Measurements from ENCODE around the gene FBXW5. TPM values are rescaled to one million over a fixed set of nuclear protein-coding genes. Genes with fewer than 3 reads are reported as not detected.

FBXW5 gene
- total RNA-seq, 1 experiment from 2014 or later = 70.5 TPM

DNA sequence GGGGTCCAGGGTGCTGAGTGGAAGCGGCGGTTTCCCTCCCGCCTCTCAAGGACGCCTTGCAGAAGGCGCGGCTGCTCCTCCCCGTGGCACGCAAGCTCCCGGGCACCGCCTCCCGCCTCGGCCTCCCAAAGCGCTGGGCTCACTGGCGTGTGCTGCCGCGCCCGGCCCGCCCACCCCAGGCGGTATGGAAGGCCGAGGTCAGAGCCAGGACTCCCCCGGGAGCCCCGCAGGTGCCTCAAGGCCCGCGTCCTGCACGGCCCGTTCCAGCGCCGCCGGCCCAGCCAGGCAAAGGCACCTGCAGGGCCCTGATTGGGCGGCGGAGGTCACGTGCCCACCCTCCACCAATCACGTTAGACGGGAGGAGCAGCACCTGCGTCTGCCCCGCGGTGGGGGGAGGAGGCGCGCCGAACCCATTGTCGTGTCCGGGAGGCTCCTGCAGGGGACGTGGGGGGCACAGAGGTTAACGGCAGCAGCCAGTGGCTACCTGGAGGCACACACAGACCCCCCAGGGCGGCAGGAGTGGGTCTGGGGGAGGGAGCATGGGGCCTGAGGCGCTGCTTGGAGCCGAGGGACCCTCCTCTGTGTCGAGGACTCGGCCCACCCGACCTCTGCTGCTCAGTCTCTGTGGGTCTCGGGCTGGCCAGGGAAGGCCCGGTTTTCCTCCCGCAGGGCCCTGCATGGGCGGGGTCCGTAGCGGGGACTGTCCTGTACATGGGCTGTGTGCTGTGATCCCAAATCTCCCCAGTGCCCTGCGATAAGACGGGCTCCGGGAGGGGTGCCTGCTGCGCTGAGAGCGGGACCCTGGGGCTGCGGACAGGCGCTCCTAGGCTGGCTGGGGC, 5.5 kb upstream of the FBXW5 start (continued):
- no peak for TF ChIP-seq CREM (CRISPR knock-in tag; IDR thresholded peaks at IDR 0.05)
- TF ChIP-seq, protein P1, sequence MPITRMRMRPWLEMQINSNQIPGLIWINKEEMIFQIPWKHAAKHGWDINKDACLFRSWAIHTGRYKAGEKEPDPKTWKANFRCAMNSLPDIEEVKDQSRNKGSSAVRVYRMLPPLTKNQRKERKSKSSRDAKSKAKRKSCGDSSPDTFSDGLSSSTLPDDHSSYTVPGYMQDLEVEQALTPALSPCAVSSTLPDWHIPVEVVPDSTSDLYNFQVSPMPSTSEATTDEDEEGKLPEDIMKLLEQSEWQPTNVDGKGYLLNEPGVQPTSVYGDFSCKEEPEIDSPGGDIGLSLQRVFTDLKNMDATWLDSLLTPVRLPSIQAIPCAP (CRISPR knock-in tag; IDR thresholded peaks at IDR 0.05) = no peak
- TF ChIP-seq, protein P2, sequence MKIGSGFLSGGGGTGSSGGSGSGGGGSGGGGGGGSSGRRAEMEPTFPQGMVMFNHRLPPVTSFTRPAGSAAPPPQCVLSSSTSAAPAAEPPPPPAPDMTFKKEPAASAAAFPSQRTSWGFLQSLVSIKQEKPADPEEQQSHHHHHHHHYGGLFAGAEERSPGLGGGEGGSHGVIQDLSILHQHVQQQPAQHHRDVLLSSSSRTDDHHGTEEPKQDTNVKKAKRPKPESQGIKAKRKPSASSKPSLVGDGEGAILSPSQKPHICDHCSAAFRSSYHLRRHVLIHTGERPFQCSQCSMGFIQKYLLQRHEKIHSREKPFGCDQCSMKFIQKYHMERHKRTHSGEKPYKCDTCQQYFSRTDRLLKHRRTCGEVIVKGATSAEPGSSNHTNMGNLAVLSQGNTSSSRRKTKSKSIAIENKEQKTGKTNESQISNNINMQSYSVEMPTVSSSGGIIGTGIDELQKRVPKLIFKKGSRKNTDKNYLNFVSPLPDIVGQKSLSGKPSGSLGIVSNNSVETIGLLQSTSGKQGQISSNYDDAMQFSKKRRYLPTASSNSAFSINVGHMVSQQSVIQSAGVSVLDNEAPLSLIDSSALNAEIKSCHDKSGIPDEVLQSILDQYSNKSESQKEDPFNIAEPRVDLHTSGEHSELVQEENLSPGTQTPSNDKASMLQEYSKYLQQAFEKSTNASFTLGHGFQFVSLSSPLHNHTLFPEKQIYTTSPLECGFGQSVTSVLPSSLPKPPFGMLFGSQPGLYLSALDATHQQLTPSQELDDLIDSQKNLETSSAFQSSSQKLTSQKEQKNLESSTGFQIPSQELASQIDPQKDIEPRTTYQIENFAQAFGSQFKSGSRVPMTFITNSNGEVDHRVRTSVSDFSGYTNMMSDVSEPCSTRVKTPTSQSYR (CRISPR knock-in tag; IDR thresholded peaks at IDR 0.05) = peak; percentile 82; the same call in 1 of the 2 replicates
- TF ChIP-seq ZNF317 (CRISPR knock-in tag; IDR thresholded peaks at IDR 0.05; ENCODE audit: borderline replicate concordance, low read depth) = no peak
- no peak for TF ChIP-seq ESRRA (CRISPR knock-in tag; IDR thresholded peaks at IDR 0.05; ENCODE audit: borderline replicate concordance)
- no peak for TF ChIP-seq HMGA2 (CRISPR knock-in tag; IDR thresholded peaks at IDR 0.05)
- TF ChIP-seq, protein P3, sequence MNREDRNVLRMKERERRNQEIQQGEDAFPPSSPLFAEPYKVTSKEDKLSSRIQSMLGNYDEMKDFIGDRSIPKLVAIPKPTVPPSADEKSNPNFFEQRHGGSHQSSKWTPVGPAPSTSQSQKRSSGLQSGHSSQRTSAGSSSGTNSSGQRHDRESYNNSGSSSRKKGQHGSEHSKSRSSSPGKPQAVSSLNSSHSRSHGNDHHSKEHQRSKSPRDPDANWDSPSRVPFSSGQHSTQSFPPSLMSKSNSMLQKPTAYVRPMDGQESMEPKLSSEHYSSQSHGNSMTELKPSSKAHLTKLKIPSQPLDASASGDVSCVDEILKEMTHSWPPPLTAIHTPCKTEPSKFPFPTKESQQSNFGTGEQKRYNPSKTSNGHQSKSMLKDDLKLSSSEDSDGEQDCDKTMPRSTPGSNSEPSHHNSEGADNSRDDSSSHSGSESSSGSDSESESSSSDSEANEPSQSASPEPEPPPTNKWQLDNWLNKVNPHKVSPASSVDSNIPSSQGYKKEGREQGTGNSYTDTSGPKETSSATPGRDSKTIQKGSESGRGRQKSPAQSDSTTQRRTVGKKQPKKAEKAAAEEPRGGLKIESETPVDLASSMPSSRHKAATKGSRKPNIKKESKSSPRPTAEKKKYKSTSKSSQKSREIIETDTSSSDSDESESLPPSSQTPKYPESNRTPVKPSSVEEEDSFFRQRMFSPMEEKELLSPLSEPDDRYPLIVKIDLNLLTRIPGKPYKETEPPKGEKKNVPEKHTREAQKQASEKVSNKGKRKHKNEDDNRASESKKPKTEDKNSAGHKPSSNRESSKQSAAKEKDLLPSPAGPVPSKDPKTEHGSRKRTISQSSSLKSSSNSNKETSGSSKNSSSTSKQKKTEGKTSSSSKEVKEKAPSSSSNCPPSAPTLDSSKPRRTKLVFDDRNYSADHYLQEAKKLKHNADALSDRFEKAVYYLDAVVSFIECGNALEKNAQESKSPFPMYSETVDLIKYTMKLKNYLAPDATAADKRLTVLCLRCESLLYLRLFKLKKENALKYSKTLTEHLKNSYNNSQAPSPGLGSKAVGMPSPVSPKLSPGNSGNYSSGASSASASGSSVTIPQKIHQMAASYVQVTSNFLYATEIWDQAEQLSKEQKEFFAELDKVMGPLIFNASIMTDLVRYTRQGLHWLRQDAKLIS (CRISPR knock-in tag; IDR thresholded peaks at IDR 0.05; ENCODE audit: borderline replicate concordance) = no peak
- TF ChIP-seq, protein P4, sequence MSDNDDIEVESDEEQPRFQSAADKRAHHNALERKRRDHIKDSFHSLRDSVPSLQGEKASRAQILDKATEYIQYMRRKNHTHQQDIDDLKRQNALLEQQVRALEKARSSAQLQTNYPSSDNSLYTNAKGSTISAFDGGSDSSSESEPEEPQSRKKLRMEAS (CRISPR knock-in tag; IDR thresholded peaks at IDR 0.05) = peak; percentile 83
- TF ChIP-seq JUN (CRISPR knock-in tag; IDR thresholded peaks at IDR 0.05) = no peak
- TF ChIP-seq, protein P5, sequence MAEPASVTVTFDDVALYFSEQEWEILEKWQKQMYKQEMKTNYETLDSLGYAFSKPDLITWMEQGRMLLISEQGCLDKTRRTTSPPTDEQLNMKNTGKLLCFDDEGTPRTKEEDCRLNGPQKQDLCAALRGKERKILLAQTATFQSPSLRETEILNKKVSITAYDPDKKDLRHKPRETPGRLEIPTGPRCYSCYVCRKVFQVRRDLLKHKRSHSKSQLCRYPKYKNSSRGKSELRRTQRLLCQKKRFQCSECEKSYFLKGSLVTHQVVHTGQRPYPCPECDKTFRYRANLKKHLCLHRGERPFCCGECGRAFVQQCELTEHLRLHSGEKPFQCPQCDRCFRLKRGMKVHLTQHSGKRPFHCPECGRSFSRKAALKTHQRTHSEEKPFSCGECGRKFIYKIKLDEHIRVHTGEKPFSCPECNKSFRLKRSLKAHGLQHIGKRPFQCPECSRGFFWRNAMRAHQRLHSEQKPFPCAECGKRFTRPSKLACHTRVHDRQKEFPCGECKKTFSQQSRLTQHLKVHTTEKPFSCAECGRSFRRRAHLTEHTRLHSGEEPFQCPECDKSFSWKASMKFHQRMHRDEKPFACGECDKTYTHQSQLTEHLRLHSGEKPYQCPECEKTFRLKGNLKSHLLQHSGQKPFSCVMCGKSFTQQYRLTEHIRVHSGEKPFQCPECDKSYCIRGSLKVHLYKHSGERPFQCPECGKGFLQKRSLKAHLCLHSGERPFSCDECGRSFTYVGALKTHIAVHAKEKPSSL (CRISPR knock-in tag; conservative IDR thresholded peaks at IDR 0.05) = no peak
- TF ChIP-seq, protein P6, sequence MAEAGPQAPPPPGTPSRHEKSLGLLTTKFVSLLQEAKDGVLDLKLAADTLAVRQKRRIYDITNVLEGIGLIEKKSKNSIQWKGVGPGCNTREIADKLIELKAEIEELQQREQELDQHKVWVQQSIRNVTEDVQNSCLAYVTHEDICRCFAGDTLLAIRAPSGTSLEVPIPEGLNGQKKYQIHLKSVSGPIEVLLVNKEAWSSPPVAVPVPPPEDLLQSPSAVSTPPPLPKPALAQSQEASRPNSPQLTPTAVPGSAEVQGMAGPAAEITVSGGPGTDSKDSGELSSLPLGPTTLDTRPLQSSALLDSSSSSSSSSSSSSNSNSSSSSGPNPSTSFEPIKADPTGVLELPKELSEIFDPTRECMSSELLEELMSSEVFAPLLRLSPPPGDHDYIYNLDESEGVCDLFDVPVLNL (CRISPR knock-in tag; IDR thresholded peaks at IDR 0.05; ENCODE audit: borderline replicate concordance, low read depth) = no peak
- no peak for TF ChIP-seq NR3C1 (CRISPR knock-in tag; conservative IDR thresholded peaks at IDR 0.05; ENCODE audit: low read depth)
- TF ChIP-seq, protein P7, sequence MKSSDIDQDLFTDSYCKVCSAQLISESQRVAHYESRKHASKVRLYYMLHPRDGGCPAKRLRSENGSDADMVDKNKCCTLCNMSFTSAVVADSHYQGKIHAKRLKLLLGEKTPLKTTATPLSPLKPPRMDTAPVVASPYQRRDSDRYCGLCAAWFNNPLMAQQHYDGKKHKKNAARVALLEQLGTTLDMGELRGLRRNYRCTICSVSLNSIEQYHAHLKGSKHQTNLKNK (CRISPR knock-in tag; IDR thresholded peaks at IDR 0.05) = no peak
- TF ChIP-seq, protein P8, sequence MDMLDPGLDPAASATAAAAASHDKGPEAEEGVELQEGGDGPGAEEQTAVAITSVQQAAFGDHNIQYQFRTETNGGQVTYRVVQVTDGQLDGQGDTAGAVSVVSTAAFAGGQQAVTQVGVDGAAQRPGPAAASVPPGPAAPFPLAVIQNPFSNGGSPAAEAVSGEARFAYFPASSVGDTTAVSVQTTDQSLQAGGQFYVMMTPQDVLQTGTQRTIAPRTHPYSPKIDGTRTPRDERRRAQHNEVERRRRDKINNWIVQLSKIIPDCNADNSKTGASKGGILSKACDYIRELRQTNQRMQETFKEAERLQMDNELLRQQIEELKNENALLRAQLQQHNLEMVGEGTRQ (CRISPR knock-in tag; IDR thresholded peaks at IDR 0.05) = peak; percentile 99
- TF ChIP-seq JAZF1 (CRISPR knock-in tag; IDR thresholded peaks at IDR 0.05) = no peak
- no peak for TF ChIP-seq NFATC4 (CRISPR knock-in tag; IDR thresholded peaks at IDR 0.05)
- no peak for TF ChIP-seq MXD4 (CRISPR knock-in tag; IDR thresholded peaks at IDR 0.05; ENCODE audit: borderline replicate concordance)
- peak; percentile 57; the same call in 1 of the 2 replicates for TF ChIP-seq MYBL2 (CRISPR knock-in tag; IDR thresholded peaks at IDR 0.05)
- TF ChIP-seq ZNF138 (CRISPR knock-in tag; conservative IDR thresholded peaks at IDR 0.05) = no peak
- TF ChIP-seq RORB (CRISPR knock-in tag; IDR thresholded peaks at IDR 0.05) = no peak
- TF ChIP-seq PRRX2 (CRISPR knock-in tag; IDR thresholded peaks at IDR 0.05) = no peak
- no peak for TF ChIP-seq ATF1 (CRISPR knock-in tag; IDR thresholded peaks at IDR 0.05)
- TF ChIP-seq TCF7 (CRISPR knock-in tag; IDR thresholded peaks at IDR 0.05; ENCODE audit: low read depth) = no peak
- no peak for TF ChIP-seq TP53 (CRISPR knock-in tag; IDR thresholded peaks at IDR 0.05)
- TF ChIP-seq ZNF263 (CRISPR knock-in tag; IDR thresholded peaks at IDR 0.05; ENCODE audit: low read depth) = no peak
- no peak for TF ChIP-seq TEAD4 (CRISPR knock-in tag; IDR thresholded peaks at IDR 0.05)
- no peak for TF ChIP-seq EMX1 (CRISPR knock-in tag; IDR thresholded peaks at IDR 0.05)

All from WTC11 (cell line).